HG02938 (cell line): Measurements from ENCODE around the gene LSM14B.

Experiments
- ATAC-seq: cut with Tn5 transposase; IDR thresholded peaks from one replicate; pipeline ENCODE4 v1.9.1; 2021; ENCODE audit warnings: mild to moderate bottlenecking, moderate library complexity; ENCODE audit not compliant: unreplicated experiment

Gene LSM14B

GRCh38 chr20:62131560-62132320 is 9.5 kb downstream of the LSM14B start:
- no peak for ATAC-seq

GRCh38 chr20:62132421-62132820 is 10.1 kb downstream of the LSM14B start:
- no peak for ATAC-seq

GRCh38 chr20:62133051-62133845 is 11.0 kb downstream of the LSM14B start:
- no peak for ATAC-seq

- ATAC-seq = no peak
Measured at GRCh38 chr20:62133864-62134263, 11.6 kb downstream of the LSM14B start.

- ATAC-seq = no peak
Measured at GRCh38 chr20:62134735-62135231, 12.5 kb downstream of the LSM14B start.

GRCh38 chr20:62135573-62136266 is 13.4 kb downstream of the LSM14B start:
- ATAC-seq = no peak

- ATAC-seq = no peak
Measured at GRCh38 chr20:62136283-62137091, 14.2 kb downstream of the LSM14B start.

- no peak for ATAC-seq
Measured at GRCh38 chr20:62137092-62137384, 14.8 kb downstream of the LSM14B start.

- no peak for ATAC-seq
Measured at GRCh38 chr20:62137478-62138203, 15.4 kb downstream of the LSM14B start.

GRCh38 chr20:62138204-62138543 is 15.9 kb downstream of the LSM14B start:
- no peak for ATAC-seq

- no peak for ATAC-seq
Measured at GRCh38 chr20:62138912-62139311, 16.6 kb downstream of the LSM14B start.

- no peak for ATAC-seq
Measured at GRCh38 chr20:62139636-62140035, 17.4 kb downstream of the LSM14B start.

- no peak for ATAC-seq
Measured at GRCh38 chr20:62141043-62141396, 18.7 kb downstream of the LSM14B start.

- ATAC-seq = no peak
Measured at GRCh38 chr20:62141397-62142251, 19.3 kb downstream of the LSM14B start.

GRCh38 chr20:62142252-62143080 is 20.2 kb downstream of the LSM14B start:
- no peak for ATAC-seq

GRCh38 chr20:62143081-62143956 is 21.0 kb downstream of the LSM14B start, which contains the start of the genes PSMA7 and SS18L1:
TSS of gene PSMA7 (minus strand) at chr20:62143394. CDS start at chr20:62143303, 91 bp downstream.
TSS of gene SS18L1 (plus strand) at chr20:62143769. CDS start at chr20:62143821, 52 bp downstream.
- ATAC-seq = peak; percentile 66
